Ecto neural progenitor cell (in vitro differentiated cells): ENCODE measurements around the gene SP3.
"Not testable (repeated sequence)": the region's sequence is repeated elsewhere in the genome, so short reads cannot be mapped to it uniquely, and the experiment has no call there.

ENCODE experiments used
- DNase-seq: peaks from one replicate; pipeline ENCODE4 v3.0.0-alpha.2; 2018; ENCODE audit warnings: low spot score

SP3 gene

DNA sequence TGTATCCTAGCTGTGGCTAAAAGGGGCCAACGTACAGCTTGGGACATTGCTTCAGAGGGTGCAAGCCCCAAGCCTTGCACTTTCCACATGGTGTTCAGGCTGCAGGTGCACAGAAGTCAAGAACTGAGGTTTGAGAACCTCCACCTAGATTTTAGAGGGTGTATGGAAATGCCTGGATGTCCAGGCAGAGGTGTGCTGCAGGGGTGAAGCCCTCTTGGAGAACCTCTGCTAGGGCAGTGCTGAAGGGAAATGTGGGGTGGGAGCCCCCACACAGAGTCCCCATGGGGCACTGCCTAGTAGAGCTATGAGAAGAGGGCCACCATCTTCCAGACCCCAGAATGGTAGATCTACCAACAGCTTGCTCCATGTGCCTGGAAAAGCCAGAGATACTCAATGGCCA, 75.7 kb downstream of the SP3 start:
- not testable (repeated sequence) for DNase-seq

GRCh38 chr2:173886613-173887012, 78.6 kb downstream of the SP3 start:
- no peak for DNase-seq

DNA sequence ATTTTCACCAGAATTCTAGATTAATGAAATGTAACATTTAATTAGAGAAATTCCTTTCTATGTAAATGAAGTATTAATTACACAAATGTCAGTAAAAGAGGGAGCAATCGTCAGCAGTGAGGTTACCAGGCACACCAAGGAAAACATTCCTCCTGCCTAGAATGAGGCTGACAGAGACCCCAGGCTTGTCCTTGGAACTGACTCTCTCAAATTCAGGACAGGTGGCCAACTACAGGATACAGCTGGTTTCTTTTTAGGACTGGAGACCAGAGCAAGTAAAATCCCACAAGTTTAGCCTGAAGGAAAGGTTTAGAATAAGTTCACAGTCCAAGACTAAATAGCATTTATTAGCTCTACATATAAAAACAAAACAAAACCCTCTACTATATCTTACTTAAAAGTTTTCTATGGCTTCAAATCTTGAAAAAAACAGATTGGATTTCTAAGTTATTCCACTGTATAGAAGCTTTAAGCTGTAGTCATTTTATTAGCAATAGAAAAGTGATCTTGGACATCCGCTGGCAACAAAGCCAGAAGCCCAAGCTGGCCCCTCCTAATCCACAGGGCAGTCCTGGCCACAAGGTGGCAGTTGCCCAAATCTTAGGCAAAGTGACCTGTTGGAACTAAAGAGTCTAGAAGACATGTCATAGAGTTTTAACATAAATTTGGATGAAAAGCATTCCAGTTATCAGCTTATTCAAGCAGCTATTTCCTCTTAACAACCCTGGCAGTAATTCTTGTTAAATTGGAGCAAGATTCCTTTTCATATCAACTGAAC, 81.0 kb downstream of the SP3 start:
- no peak for DNase-seq

GRCh38 chr2:173881886-173882285, 83.3 kb downstream of the SP3 start:
- no peak for DNase-seq

- no peak for DNase-seq
Observed at GRCh38 chr2:173881461-173881860, 83.7 kb downstream of the SP3 start.

GRCh38 chr2:173880561-173880960, 84.6 kb downstream of the SP3 start:
- no peak for DNase-seq

GRCh38 chr2:173876833-173877413, 88.2 kb downstream of the SP3 start:
- no peak for DNase-seq

DNA sequence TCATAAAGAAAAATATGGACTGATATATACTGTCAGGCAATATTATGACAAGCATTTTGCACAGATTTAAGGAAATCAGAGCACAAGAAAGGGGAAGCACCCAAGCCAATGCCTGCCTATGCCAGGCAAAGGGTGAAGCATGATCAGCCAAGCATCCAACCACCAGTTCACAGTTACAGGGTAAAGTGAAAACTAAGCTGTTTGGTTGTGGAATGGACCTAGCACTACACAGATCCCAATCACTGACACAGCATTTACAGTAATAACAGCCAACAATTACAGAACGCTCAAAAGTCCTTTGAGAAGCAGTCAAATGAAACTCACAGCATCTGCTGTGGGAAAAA, 90.3 kb downstream of the SP3 start:
- DNase-seq, result no peak

DNA sequence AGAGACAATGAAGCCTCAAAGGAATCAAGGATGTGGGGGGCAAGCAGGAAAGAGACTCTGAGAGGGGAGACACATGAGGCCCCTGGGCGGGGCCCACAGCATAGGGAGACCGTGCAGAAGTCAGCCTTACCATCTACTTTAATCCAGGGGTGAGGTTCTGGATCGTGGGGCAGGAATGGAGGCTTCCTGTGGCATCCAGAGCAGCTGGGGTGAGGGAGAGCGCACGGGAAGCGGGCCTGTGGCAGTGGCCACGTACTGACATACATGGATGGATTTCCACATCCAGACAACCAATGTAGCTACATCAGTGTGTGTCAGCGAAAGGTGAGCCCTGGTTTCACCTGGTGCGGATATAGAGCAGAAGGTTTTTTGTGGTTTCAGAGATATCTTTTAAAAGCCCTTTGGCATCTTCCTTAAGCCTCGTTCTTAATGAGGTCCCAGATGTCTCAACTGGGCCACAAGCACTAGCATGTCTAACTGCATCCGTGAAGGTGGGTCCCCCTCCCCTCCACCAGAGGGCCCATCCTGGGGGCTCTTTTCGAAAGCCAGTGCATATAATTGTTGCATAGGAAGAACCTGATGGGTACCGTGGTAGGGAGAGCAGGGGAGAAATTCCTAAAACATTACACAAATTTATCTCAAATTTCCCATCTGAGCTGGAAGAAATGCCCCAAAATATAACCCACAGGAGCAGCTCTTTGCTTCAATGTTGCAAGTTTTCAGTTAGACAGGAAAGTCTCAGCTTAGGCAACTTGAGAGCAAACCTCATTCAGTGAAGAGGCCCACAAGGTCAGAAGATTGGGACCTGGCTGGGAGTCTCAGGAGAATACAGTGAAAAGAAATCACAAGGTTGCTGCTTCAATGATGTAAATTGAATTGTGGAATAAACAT, 90.9 kb downstream of the SP3 start:
- DNase-seq, result no peak

GRCh38 chr2:173872714-173873113, 92.5 kb downstream of the SP3 start:
- DNase-seq, result no peak

DNA sequence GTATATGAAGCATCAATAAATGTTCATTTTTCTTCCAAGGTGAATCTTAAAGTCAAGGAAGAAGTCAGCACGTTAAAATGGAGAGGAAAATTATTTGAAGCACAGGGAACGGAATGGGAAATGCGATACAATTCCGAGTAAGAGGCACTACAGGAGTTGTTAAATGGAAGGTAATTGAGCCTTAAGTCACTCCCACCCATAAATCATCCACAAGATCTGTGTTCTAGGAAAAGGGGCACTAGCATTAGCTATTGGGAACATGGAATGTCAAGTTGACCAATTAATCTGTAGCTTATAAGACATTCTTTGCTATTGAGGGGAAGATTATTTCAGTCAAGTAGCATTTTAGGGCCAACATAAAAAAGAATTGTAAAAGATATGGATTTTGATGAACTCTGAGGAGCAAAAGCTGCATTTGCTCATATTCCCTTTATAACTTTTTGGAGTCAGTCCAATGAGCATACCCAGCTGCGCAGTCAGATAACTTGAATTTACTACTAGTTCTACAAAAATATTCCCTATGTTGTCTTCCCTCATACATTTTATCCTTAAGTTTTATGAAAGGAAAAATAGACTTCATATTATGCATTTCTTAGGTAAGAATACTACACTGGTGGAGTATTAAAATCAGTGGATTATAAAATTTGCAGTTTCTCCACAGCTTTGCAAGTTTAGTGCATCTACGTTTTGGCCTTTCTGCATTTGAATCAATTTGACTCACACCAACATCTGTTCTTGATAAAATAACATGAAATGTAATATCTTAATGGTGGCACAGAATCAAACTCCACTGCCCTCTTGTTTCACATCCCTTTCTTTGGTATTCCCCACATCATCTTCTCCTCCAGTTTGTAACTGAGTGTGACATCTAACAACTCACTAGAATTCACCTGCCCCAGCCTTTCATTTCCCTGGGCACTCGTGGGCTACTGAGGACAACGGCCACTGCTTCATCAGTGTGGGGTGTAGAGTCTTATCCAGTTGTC, 95.6 kb downstream of the SP3 start:
- no peak for DNase-seq

DNA sequence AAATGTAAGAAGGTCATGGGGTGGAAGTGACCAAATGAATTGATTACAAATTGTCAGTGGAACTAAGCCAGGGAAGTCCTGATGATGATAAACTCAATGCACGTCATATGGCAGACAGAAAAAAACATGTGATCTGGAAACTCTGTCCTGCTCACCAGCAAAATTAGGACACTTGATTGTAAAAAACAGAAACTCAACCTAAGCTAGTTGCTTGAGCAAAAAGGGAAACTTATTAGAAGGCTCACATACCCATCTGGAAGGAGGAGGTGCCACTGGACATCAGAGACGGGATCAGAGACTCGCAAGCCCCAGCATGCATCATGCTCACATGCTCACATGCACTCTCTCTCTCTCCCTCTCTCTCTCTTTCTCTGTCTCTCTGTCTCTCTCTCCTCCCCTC, 96.8 kb downstream of the SP3 start:
- no peak for DNase-seq

DNA sequence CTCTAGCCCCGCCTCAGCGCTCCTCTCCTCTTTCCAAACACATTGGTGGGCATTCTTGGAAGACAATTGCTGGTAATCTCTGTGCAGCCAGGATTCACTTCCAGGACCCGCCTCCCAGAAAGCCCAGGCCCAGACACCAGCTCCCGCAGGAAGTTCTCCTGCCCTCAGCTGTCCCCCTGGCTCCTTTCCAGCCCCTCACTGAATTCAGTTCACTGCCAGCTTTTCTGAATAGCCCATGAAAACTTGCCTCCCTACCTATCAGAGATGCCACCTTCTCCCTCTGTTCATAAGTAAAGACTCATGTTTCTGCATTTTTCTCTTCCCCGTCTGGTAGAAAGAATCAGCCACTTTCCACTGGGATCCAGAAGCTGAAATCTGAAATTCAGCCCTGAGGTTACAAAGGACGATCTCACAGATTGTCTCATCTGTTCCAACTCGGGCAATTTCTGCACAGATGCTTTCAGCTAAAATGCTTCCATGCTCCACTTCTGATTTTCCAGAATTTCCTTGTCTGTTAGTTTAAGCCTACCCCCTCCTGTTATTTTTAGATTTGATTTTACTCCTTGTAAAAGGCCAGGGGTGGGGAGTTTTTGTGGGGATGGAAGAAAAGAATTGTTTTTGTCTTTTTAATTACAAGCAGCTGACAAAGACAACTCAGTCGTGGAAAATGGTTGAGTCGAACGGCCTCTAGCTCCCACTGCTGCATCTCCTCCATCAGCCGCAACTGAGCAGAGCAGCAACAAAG, 98.1 kb downstream of the SP3 start:
- no peak for DNase-seq

DNA sequence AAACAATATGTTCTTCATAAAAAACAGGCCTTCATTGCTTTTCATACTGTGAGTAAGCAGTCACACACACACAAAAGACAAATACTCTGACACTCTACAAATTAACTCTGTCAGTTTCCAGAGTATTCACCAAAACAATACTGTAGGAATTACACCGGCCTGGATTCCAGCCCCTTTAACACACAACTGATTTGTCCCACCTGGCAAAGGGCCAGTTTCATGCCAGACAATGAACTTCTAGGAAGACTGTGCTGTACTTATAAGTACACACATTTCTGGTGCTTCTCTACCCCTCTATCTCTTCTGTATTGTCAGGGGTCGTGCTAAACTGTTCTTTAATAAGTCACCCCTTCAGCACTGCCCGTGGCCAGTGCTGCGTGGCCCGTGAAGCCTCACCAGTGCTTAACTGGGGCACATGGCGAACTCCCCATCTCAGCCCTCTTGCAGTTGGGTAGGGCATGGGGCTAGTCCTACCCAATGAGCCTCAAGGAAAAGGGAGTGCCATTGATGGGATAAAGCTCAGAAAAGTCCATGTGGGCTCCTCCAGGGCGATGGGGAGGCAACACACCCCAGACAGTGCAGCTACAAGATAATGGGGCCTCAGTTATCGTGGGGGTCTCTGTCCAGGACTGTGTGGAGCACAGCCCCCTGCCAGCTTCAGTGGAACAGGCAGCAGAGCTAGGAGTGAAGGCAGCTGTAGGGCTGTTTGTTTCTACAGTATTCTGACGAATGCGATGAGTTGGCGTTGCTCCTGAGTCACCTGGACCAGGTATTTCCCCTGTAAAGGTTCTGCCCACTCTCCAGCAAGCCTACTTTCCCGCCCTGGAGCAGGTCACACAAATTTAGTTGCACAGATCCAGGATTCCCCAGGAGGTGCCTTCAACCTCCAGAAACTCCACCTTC, 99.0 kb downstream of the SP3 start:
- DNase-seq, result no peak

GRCh38 chr2:173862612-173863217, 102.5 kb downstream of the SP3 start:
- DNase-seq, result no peak

GRCh38 chr2:173860566-173860965, 104.6 kb downstream of the SP3 start:
- no peak for DNase-seq

DNA sequence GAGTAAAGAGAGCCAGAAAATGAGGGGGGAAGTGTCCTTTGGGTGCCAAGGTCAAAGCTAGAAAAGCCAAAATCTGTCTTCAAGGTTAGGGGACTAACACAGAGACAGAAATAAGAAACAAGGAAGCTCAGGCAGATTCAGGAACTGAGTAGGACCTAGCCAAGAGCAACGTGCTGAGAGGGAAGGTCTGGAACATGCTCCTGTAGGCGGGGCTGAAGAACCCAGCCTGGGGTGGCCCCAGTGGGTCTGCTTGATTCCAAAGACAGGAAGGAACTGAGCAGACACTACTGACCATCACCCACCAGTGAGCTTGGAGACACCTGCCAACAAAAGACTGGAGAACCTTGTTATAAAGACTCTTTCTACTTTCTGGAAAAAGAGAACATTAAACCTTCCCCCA, 105.1 kb downstream of the SP3 start:
- no peak for DNase-seq

DNA sequence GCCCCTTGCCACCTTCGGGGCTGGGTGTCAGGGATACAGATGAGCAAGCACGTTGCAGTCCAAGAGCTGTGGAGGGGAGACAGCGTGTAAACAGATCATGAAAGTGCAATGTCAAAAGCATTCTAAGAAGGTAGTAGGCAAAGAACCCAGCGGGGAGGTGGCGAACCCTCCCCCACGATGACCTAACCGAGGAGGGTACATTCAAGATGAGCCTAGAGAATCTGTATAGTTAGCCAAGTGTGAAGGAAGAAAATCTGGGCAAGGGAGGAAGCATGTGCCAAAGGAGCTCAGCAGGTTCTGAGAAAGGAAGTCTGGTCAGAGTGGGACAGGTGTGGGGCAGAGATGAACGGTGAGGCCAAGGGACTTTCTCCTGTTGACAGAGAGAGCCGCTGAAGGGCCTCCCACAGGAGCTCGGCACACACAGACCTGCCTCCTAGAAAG, 106.9 kb downstream of the SP3 start:
- DNase-seq, result no peak
